Neuronal stem cell (in vitro differentiated cells): ENCODE results near the gene MEGF11.
A peak's percentile ranks its signal among the peaks of the same experiment; 100 is the strongest.

Experiments
- DNase-seq: peaks from one replicate; pipeline ENCODE4 v3.0.0-alpha.2; 2013; ENCODE audit warnings: low spot score
- H2AFZ ChIP-seq: one replicate; pipeline ENCODE4 v1.6.1; 2013; ENCODE audit warnings: mild to moderate bottlenecking, low read length, inconsistent platforms
- H2AK5ac ChIP-seq: 2 replicates; pipeline ENCODE4 v1.6.1; 2013; ENCODE audit warnings: low read depth, mild to moderate bottlenecking, inconsistent platforms, low read length, moderate library complexity, mixed read lengths
- H2BK120ac ChIP-seq: 2 replicates; pipeline ENCODE4 v1.6.1; 2013; ENCODE audit warnings: low read depth, mild to moderate bottlenecking, inconsistent platforms, low read length, moderate library complexity, mixed read lengths
- H2BK12ac ChIP-seq: one replicate; pipeline ENCODE4 v1.6.1; 2013; ENCODE audit warnings: low read length, inconsistent platforms
- H2BK15ac ChIP-seq: 2 replicates; pipeline ENCODE4 v1.6.1; 2013; ENCODE audit warnings: mild to moderate bottlenecking, low read length, inconsistent platforms, mixed read lengths
- H2BK5ac ChIP-seq: one replicate; pipeline ENCODE4 v1.6.1; 2013; ENCODE audit warnings: inconsistent platforms, mild to moderate bottlenecking, low read length, moderate library complexity
- H3K14ac ChIP-seq: one replicate; pipeline ENCODE4 v1.6.1; 2013; ENCODE audit warnings: low read length, inconsistent platforms
- H3K18ac ChIP-seq: 2 replicates; pipeline ENCODE4 v1.6.1; 2013; ENCODE audit warnings: low read length, inconsistent platforms
- H3K23ac ChIP-seq: 2 replicates; pipeline ENCODE4 v1.6.1; 2013; ENCODE audit warnings: low read depth, mild to moderate bottlenecking, mixed read lengths, low read length, inconsistent platforms; ENCODE audit not compliant: poor library complexity
- H3K27ac ChIP-seq: replicated peaks from 3 replicates; pipeline ENCODE4 v1.5.1; 2013; ENCODE audit warnings: low read length, inconsistent platforms
- H3K27me3 ChIP-seq, 3 experiments: 2 replicates each; pipeline ENCODE4 v1.6.1; 2013; ENCODE audit warnings: low read length in 3 of 3, mild to moderate bottlenecking in 2 of 3, inconsistent platforms in 1 of 3, low read depth in 1 of 3, mixed read lengths in 1 of 3, moderate library complexity in 1 of 3; ENCODE audit not compliant: control insufficient read depth in 3 of 3, insufficient read depth in 3 of 3
- H3K36me3 ChIP-seq, 2 donors: replicated peaks in 1 of 2; 2 replicates each; pipeline ENCODE4 v1.6.1; 2013; ENCODE audit warnings: low read length in 2 of 2; ENCODE audit not compliant: control insufficient read depth in 2 of 2, insufficient read depth in 2 of 2
- H3K4ac ChIP-seq: 2 replicates; pipeline ENCODE4 v1.6.1; 2013; ENCODE audit warnings: inconsistent platforms, mild to moderate bottlenecking, low read length, moderate library complexity
- H3K4me1 ChIP-seq, 2 donors: 1 replicate in 1 of 2; 2 replicates in 1 of 2; pipeline ENCODE4 v1.6.1; 2013; ENCODE audit warnings: low read length in 2 of 2, low read depth in 1 of 2; ENCODE audit not compliant: control insufficient read depth in 2 of 2, insufficient read depth in 1 of 2
- H3K4me2 ChIP-seq: one replicate; pipeline ENCODE4 v1.6.1; 2013; ENCODE audit warnings: mild to moderate bottlenecking, low read length, inconsistent platforms; ENCODE audit not compliant: insufficient read depth, poor library complexity, severe bottlenecking
- H3K4me3 ChIP-seq, 2 donors: 2 replicates each; pipeline ENCODE4 v1.5.1; 2013; ENCODE audit warnings: low read length in 2 of 2, mild to moderate bottlenecking in 2 of 2, inconsistent platforms in 1 of 2, moderate library complexity in 1 of 2
- H3K79me1 ChIP-seq: one replicate; pipeline ENCODE4 v1.6.1; 2013; ENCODE audit warnings: low read depth, mild to moderate bottlenecking, inconsistent platforms, low read length, moderate library complexity
- H3K9ac ChIP-seq: one replicate; pipeline ENCODE4 v1.6.1; 2013; ENCODE audit warnings: mild to moderate bottlenecking, low read depth, low read length, inconsistent platforms; ENCODE audit not compliant: poor library complexity
- H3K9me3 ChIP-seq, 2 donors: replicated peaks in 1 of 2; 2 replicates each; pipeline versions ENCODE3 to v1.6.1; 2013; ENCODE audit warnings: low read length in 2 of 2, mild to moderate bottlenecking in 2 of 2, inconsistent platforms in 1 of 2, low read depth in 1 of 2, mixed read lengths in 1 of 2, moderate library complexity in 1 of 2; ENCODE audit not compliant: control insufficient read depth in 2 of 2, insufficient read depth in 1 of 2
- H4K8ac ChIP-seq: one replicate; pipeline ENCODE4 v1.6.1; 2013; ENCODE audit warnings: low read depth, mild to moderate bottlenecking, inconsistent platforms, low read length, moderate library complexity
- H4K91ac ChIP-seq: one replicate; pipeline ENCODE4 v1.6.1; 2013; ENCODE audit warnings: low read length, low read depth, mild to moderate bottlenecking, inconsistent platforms; ENCODE audit not compliant: poor library complexity
- WGBS, 2 donors: extraction: QIAGEN DNeasy Blood & Tissue Kit; methylation state at CpG; one replicate each; pipeline ENCODE4 v1.1.7; 2013; ENCODE audit warnings: missing lambda C conversion rate in 2 of 2, mixed read lengths in 1 of 2; ENCODE audit not compliant: insufficient read length in 2 of 2, insufficient replicate concordance in 1 of 2; ENCODE audit errors: extremely low coverage in 2 of 2; 5-methylcytosine and 5-hydroxymethylcytosine counted together

The MEGF11 gene

GRCh38 chr15:66120422-66120821 is 133.1 kb downstream of the MEGF11 start:
- Histone ChIP-seq H3K14ac (no peak overlapping the region), H2BK15ac (no peak overlapping the region), H4K91ac (no peak overlapping the region), H2AK5ac (no peak overlapping the region), H4K8ac (no peak overlapping the region), H3K9me3 (no peaks in the 10 kb centered on the region), H3K79me1 (no peaks in the 10 kb centered on the region), H2AFZ (no peak overlapping the region), H3K4me3 (no peak overlapping the region), H3K4ac (no peak overlapping the region), H2BK120ac (no peak overlapping the region), H3K4me1 (peaks cover 0 to 7% of the 10 kb centered on the region in 2 donors), H3K36me3 (no peaks in the 10 kb centered on the region), H3K9ac (no peak overlapping the region), H3K18ac (no peak overlapping the region), H3K27ac (no peak overlapping the region), H3K27me3 (peaks cover 0 to 41% (median 0%) of the 10 kb centered on the region in 3 experiments), H3K23ac (no peak overlapping the region), H2BK12ac (no peak overlapping the region), H3K4me2 (no peak overlapping the region), H2BK5ac (no peak overlapping the region)
- DNase-seq, result no peak
- no CpG with 5 or more reads among the region's 5 CpGs for WGBS, 2 donors

- Histone ChIP-seq H2BK15ac (no peak overlapping the region), H2AFZ (no peak overlapping the region), H2BK12ac (no peak overlapping the region), H2BK120ac (no peak overlapping the region), H3K23ac (no peak overlapping the region), H3K27ac (no peak overlapping the region), H3K9me3 (no peaks in the 10 kb centered on the region), H4K8ac (no peak overlapping the region), H3K27me3 (peaks cover 0 to 50% (median 0%) of the 10 kb centered on the region in 3 experiments), H2AK5ac (peak overlapping the region; percentile 9), H3K4ac (no peak overlapping the region), H3K14ac (no peak overlapping the region), H3K18ac (no peak overlapping the region), H4K91ac (no peak overlapping the region), H3K4me1 (peaks cover 0 to 4% of the 10 kb centered on the region in 2 donors), H2BK5ac (no peak overlapping the region), H3K36me3 (no peaks in the 10 kb centered on the region), H3K9ac (no peak overlapping the region), H3K4me3 (no peak overlapping the region), H3K79me1 (no peaks in the 10 kb centered on the region), H3K4me2 (no peak overlapping the region)
- WGBS, 2 donors, result no CpG with 5 or more reads among the region's 4 CpGs
- no peak for DNase-seq
These were observed 135.7 kb downstream of the MEGF11 start for GRCh38 chr15:66117841-66118240.

GRCh38 chr15:66115568-66116206 is 137.9 kb downstream of the MEGF11 start:
- no peak for DNase-seq
- H2BK120ac ChIP-seq, result no peak overlapping the region
- no peak overlapping the region for H3K9ac ChIP-seq
- H2AK5ac ChIP-seq, result no peak overlapping the region
- H4K91ac ChIP-seq, result no peak overlapping the region
- no peak overlapping the region for H4K8ac ChIP-seq
- WGBS, 2 donors, result no CpG with 5 or more reads among the region's 18 CpGs
- H3K4me2 ChIP-seq, result no peak overlapping the region
- no peaks in the 10 kb centered on the region for H3K9me3 ChIP-seq
- no peak overlapping the region for H3K4ac ChIP-seq
- no peak overlapping the region for H3K23ac ChIP-seq
- H3K18ac ChIP-seq, result no peak overlapping the region
- peaks cover 0 to 58% (median 0%) of the 10 kb centered on the region in 3 experiments for H3K27me3 ChIP-seq
- no peak overlapping the region for H2BK15ac ChIP-seq
- H2BK12ac ChIP-seq, result no peak overlapping the region
- H3K14ac ChIP-seq, result no peak overlapping the region
- no peak overlapping the region for H3K27ac ChIP-seq
- no peak overlapping the region for H2BK5ac ChIP-seq
- H3K4me1 ChIP-seq, result peaks cover 0 to 4% of the 10 kb centered on the region in 2 donors
- H2AFZ ChIP-seq, result no peak overlapping the region
- H3K4me3 ChIP-seq, result no peak overlapping the region
- H3K79me1 ChIP-seq, result no peaks in the 10 kb centered on the region
- H3K36me3 ChIP-seq, result no peaks in the 10 kb centered on the region

- DNase-seq, result no peak
- Histone ChIP-seq H4K8ac (no peak overlapping the region), H3K4ac (no peak overlapping the region), H3K4me2 (no peak overlapping the region), H3K27ac (no peak overlapping the region), H3K9me3 (no peaks in the 10 kb centered on the region), H2BK120ac (no peak overlapping the region), H2BK12ac (no peak overlapping the region), H2BK5ac (no peak overlapping the region), H2AFZ (no peak overlapping the region), H3K4me3 (no peak overlapping the region), H3K36me3 (no peaks in the 10 kb centered on the region), H3K79me1 (no peaks in the 10 kb centered on the region), H4K91ac (no peak overlapping the region), H3K9ac (no peak overlapping the region), H2AK5ac (peak overlapping the region; percentile 25), H2BK15ac (no peak overlapping the region), H3K4me1 (peaks cover 0 to 4% of the 10 kb centered on the region in 2 donors), H3K14ac (no peak overlapping the region), H3K27me3 (peaks cover 0 to 53% (median 0%) of the 10 kb centered on the region in 3 experiments), H3K18ac (no peak overlapping the region), H3K23ac (no peak overlapping the region)
- WGBS, 2 donors, result no CpG with 5 or more reads among the region's 8 CpGs
These were observed 138.6 kb downstream of the MEGF11 start for GRCh38 chr15:66114863-66115425.
